GM10266 (cell line): ENCODE measurements around the gene OR51S1.

Experiments
- DNase-seq: peaks from one replicate; pipeline ENCODE4 v3.0.0; 2012; ENCODE audit errors: extremely low spot score
- TF ChIP-seq, protein P1 (sequence below): IDR thresholded peaks from 2 replicates; pipeline ENCODE4 v1.5.1; 2012; ENCODE audit warnings: mild to moderate bottlenecking, low read depth; ENCODE audit not compliant: control insufficient read depth, insufficient read depth; ENCODE audit errors: missing control alignments

Gene OR51S1, protein sequence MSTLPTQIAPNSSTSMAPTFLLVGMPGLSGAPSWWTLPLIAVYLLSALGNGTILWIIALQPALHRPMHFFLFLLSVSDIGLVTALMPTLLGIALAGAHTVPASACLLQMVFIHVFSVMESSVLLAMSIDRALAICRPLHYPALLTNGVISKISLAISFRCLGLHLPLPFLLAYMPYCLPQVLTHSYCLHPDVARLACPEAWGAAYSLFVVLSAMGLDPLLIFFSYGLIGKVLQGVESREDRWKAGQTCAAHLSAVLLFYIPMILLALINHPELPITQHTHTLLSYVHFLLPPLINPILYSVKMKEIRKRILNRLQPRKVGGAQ

DNA sequence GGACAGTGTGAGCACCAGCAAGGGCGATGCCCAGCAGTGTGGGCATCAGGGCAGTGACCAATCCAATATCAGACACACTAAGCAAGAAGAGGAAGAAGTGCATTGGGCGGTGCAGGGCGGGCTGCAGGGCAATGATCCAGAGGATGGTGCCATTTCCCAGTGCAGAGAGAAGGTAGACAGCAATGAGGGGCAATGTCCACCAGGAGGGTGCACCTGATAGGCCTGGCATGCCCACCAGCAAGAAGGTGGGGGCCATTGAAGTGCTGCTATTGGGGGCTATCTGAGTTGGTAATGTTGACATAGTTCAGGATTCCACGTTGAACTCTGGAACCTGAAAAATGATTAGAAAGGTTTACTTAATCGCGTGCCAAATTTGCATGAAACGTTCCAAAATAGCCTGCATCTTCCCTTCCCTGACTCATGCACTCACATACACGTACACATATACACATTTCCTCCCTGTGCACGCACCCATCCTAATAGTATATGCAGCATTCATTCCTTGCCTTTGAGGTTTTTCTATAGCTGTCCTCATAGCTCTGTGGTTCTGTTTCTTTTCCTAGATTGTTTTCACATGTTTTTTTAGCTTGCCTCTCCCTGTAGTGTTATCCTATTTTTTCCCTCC lies at the start of gene OR51S1:
Gene OR51S1, minus strand, starts transcription at position 301 of the 625 bp plus-strand sequence. Its CDS starts 0 bp downstream, at position 301.
- TF ChIP-seq, protein P1, sequence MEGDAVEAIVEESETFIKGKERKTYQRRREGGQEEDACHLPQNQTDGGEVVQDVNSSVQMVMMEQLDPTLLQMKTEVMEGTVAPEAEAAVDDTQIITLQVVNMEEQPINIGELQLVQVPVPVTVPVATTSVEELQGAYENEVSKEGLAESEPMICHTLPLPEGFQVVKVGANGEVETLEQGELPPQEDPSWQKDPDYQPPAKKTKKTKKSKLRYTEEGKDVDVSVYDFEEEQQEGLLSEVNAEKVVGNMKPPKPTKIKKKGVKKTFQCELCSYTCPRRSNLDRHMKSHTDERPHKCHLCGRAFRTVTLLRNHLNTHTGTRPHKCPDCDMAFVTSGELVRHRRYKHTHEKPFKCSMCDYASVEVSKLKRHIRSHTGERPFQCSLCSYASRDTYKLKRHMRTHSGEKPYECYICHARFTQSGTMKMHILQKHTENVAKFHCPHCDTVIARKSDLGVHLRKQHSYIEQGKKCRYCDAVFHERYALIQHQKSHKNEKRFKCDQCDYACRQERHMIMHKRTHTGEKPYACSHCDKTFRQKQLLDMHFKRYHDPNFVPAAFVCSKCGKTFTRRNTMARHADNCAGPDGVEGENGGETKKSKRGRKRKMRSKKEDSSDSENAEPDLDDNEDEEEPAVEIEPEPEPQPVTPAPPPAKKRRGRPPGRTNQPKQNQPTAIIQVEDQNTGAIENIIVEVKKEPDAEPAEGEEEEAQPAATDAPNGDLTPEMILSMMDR, result no peak
- no peak for DNase-seq

- no peak for DNase-seq
- TF ChIP-seq, protein P1, result no peak
These were observed 43.1 kb upstream of the OR51S1 start for GRCh38 chr11:4891996-4892640.

DNA sequence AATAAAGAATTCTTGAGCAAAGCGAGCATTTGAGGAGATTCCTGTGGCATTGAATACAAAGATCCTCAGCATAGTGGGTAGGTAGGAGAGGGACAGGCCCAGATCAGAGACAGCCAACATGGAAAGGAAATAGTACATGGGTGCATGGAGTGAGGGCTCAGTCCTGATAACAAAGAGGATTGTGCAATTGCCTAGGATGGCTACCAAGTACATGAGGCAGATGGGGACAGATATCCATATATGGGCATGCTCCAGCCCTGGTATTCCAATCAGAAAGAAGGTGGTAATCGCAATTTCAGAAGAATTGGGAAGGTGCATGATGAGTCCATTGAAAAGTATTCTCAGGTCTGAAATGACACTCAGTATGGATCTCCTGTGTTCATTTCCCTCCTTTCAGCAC lies 41.3 kb upstream of the OR51S1 start:
- DNase-seq, result no peak
- TF ChIP-seq, protein P1, result no peak

DNA sequence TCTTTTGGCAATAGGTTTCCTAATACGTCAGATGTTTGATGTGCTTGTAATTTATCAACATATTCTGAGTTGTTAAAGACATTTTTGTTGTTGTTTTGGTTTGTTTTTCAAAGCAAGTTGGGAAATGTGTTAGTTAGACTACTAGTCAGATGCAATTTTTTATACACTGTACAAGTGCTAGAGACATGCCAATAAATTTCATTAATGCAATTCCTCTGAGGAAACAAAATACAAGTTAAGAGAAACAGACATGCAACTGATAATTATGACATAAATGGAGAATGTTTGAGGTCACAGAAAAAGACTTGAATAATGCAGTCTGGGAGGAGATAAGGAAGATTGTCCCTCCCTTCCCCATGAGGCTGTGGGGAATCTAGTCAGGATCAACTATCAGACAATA lies 38.6 kb upstream of the OR51S1 start:
- TF ChIP-seq, protein P1, result no peak
- DNase-seq, result no peak

DNA sequence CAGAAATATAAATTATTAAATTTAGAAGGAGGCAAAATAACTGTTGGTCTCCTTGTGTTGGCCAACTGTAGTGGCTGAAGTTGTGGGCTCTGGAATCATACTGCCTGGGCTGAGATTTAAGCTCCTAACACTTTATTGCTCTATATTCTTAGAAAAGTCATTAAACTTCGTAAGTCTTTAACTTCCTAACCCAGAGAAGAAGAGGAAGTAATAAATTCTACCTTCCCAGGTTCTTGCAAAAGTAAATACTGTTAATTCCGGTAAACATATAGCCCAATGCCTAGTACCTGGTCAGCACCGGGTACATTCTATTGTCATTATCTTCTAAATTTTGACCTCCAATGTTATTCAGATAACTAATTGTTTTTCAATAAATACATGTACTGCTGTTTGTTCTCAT lies 37.2 kb upstream of the OR51S1 start:
- TF ChIP-seq, protein P1, result no peak
- DNase-seq, result no peak

GRCh38 chr11:4884361-4884760 lies 35.4 kb upstream of the OR51S1 start:
- TF ChIP-seq, protein P1, result no peak

DNA sequence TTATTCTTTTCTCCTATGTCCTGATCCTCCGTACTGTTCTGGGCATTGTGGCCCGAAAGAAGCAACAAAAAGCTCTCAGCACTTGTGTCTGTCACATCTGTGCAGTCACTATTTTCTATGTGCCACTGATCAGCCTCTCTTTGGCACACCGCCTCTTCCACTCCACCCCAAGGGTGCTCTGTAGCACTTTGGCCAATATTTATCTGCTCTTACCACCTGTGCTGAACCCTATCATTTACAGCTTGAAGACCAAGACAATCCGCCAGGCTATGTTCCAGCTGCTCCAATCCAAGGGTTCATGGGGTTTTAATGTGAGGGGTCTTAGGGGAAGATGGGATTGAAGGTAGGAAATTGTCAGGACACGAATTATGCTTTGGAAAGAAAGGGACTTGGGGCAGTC lies 33.5 kb upstream of the OR51S1 start:
- no peak for DNase-seq
- TF ChIP-seq, protein P1, result no peak

More at GRCh38 chr11:4884361-4884760, 35.4 kb upstream of the OR51S1 start:
- no peak for DNase-seq
